ENCODE measurements around the gene MAPK8IP3.

DNA sequence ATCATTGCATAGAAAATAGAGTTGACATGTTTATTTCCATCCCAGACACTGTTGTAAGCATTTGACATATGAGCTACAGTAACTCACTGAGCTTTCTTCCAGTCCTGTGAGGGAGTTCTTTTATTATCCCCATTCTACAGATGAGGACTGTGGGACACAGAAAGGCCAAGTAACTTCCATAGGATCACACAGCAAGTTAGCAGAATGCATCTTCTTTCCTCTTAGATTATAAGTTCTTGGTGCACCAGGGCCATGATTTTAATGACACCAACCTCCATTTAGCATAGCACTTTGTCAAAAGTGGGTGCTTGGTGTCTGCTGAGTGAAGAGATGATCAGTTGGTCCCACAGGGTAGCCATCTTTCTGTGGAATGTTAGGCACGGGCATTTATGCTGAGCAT is 15.2 kb upstream of the MAPK8IP3 start:
- TF ChIP-seq, protein P1, sequence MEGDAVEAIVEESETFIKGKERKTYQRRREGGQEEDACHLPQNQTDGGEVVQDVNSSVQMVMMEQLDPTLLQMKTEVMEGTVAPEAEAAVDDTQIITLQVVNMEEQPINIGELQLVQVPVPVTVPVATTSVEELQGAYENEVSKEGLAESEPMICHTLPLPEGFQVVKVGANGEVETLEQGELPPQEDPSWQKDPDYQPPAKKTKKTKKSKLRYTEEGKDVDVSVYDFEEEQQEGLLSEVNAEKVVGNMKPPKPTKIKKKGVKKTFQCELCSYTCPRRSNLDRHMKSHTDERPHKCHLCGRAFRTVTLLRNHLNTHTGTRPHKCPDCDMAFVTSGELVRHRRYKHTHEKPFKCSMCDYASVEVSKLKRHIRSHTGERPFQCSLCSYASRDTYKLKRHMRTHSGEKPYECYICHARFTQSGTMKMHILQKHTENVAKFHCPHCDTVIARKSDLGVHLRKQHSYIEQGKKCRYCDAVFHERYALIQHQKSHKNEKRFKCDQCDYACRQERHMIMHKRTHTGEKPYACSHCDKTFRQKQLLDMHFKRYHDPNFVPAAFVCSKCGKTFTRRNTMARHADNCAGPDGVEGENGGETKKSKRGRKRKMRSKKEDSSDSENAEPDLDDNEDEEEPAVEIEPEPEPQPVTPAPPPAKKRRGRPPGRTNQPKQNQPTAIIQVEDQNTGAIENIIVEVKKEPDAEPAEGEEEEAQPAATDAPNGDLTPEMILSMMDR (IDR thresholded peaks at IDR 0.05): no peak
- no peak for TF ChIP-seq EZH2phosphoT487 (IDR thresholded peaks at IDR 0.05)

Data from neural progenitor cell (in vitro differentiated cells).